T-cell (primary cell): ENCODE data around the gene SLC8A1. TPM values are rescaled to one million over a fixed set of nuclear protein-coding genes. Genes with fewer than 3 reads are reported as not detected.

Experiments
- ATAC-seq, 4 experiments: fragments of 200-7000 bp in 3 of 4; fragments of 150-1000 bp in 1 of 4; cut with Tn5 transposase; replicated peaks in 1 of 4; 1 replicate in 3 of 4; 2 replicates in 1 of 4; pipeline ENCODE4 v1.10.0; 2021; ENCODE audit warnings: moderate library complexity in 3 of 4, mild to moderate bottlenecking in 2 of 4, moderate number of reproducible peaks in 1 of 4
- CTCF ChIA-PET, 2 donors: fragments of 300-600 bp; sonication (Branson Sonifier 250); formaldehyde crosslinking; loops; one replicate each; lab custom pipeline; 2022; ENCODE audit warnings: antibody characterized with exemption in 2 of 2; lab: Charles Lee
- POLR2A ChIA-PET, 2 donors: fragments of 300-600 bp; sonication (Branson Sonifier 250); formaldehyde crosslinking; loops; one replicate each; lab custom pipeline; 2022; ENCODE audit warnings: antibody characterized with exemption in 2 of 2; lab: Charles Lee
- DNase-seq, 35 experiments: peaks; one replicate each; pipeline versions ENCODE4 v3.0.0 to v3.0.0-alpha.2; 2013 to 2023
- H3K27ac ChIP-seq: one replicate; pipeline ENCODE4 v1.5.1; 2013; ENCODE audit warnings: low read length
- H3K27me3 ChIP-seq, 2 experiments: replicated peaks in 1 of 2; 1 replicate in 1 of 2; 2 replicates in 1 of 2; pipeline versions ENCODE4 v1.6.1 to v1.7.0; 2013; ENCODE audit warnings: low read length in 1 of 2, mixed read lengths in 1 of 2; ENCODE audit not compliant: control insufficient read depth in 2 of 2, insufficient read depth in 2 of 2; ENCODE audit errors: extremely low read depth in 1 of 2
- H3K36me3 ChIP-seq, 2 donors: 1 replicate in 1 of 2; 2 replicates in 1 of 2; pipeline versions ENCODE4 v1.6.1 to v1.7.0; 2013; ENCODE audit warnings: low read length in 1 of 2; ENCODE audit not compliant: control insufficient read depth in 2 of 2, insufficient read depth in 1 of 2; ENCODE audit errors: extremely low read depth in 1 of 2
- H3K4me1 ChIP-seq, 2 experiments: 1 replicate in 1 of 2; 2 replicates in 1 of 2; pipeline versions ENCODE4 v1.6.1 to v1.7.0; 2013; ENCODE audit warnings: low read length in 2 of 2, mixed read lengths in 1 of 2; ENCODE audit not compliant: insufficient read depth in 2 of 2, control insufficient read depth in 1 of 2; ENCODE audit errors: extremely low read depth in 1 of 2
- H3K4me3 ChIP-seq, 2 donors: 1 replicate in 1 of 2; 2 replicates in 1 of 2; pipeline versions ENCODE4 v1.5.1 to v1.7.0; 2013; ENCODE audit warnings: mild to moderate bottlenecking in 2 of 2, low read length in 1 of 2, moderate library complexity in 1 of 2; ENCODE audit not compliant: control insufficient read depth in 1 of 2; ENCODE audit errors: extremely low read depth in 1 of 2
- H3K9me3 ChIP-seq: 2 replicates; pipeline ENCODE4 v1.7.0; 2013
- H3K27ac Mint-ChIP-seq, 2 donors: one replicate each; pipeline ENCODE4 v1.8.0; 2020 to 2021; ENCODE audit warnings: mild to moderate bottlenecking in 2 of 2, mixed read lengths in 2 of 2
- H3K27me3 Mint-ChIP-seq, 2 donors: one replicate each; pipeline ENCODE4 v1.8.0; 2021 to 2022; ENCODE audit warnings: mixed read lengths in 2 of 2
- H3K36me3 Mint-ChIP-seq: one replicate; pipeline ENCODE4 v1.8.0; 2021; ENCODE audit warnings: mixed read lengths
- H3K4me1 Mint-ChIP-seq, 3 donors: one replicate each; pipeline ENCODE4 v1.8.0; 2020 to 2022; ENCODE audit warnings: mixed read lengths in 3 of 3, mild to moderate bottlenecking in 1 of 3
- H3K4me3 Mint-ChIP-seq, 3 donors: one replicate each; pipeline ENCODE4 v1.8.0; 2020 to 2022; ENCODE audit warnings: mild to moderate bottlenecking in 3 of 3, mixed read lengths in 3 of 3, moderate library complexity in 3 of 3
- H3K9me3 Mint-ChIP-seq, 3 donors: one replicate each; pipeline ENCODE4 v1.8.0; 2020 to 2022; ENCODE audit warnings: mixed read lengths in 3 of 3
- WGBS: methylation state at CpG from one replicate; pipeline ENCODE4 v1.1.5; 2013; ENCODE audit warnings: missing lambda C conversion rate; ENCODE audit not compliant: insufficient coverage; 5-methylcytosine and 5-hydroxymethylcytosine counted together
- total RNA-seq, 35 experiments: library from RNA in 6 of 35; stranded (reverse) in 6 of 35; fragments of 120-200 nt in 1 of 35; gene quantifications; one replicate each; pipeline versions ENCODE4 v1.2.1 to v1.2.4 and lab custom pipeline; 2013 to 2026

The SLC8A1 gene
- total RNA-seq, 5 donors from 2014 or later (not counting 1 experiment from before 2014, with no cell fraction given): 0.09 to 0.35 (median 0.13) TPM

DNA sequence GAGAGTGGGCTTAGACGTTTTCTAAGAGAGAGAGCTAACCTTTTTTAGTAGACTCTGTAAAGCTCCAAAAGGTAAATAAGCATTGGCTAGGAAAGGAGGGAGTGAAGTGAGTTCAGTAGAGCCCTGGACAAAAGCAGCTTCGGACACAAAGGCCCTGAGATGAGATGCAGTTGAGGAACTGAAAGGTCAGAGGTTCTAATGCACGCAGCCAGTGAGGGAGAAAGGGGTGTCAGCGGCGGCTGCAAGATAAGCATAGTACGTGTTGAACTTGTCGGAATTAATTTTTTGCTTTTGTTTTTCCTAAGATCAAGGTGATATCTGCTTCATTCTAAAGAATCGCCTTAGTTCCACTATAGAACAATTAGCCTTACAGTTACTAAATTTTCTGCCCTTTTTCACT is 11.2 kb upstream of the SLC8A1 start:
- no peak overlapping the region for H3K27ac Mint-ChIP-seq
- Histone ChIP-seq H3K9me3 (no peaks in the 10 kb centered on the region), H3K4me1 (no peaks in the 10 kb centered on the region), H3K27me3 (no peaks in the 10 kb centered on the region), H3K27ac (no peak overlapping the region), H3K36me3 (no peaks in the 10 kb centered on the region), H3K4me3 (no peak overlapping the region)
- H3K36me3 Mint-ChIP-seq: no peaks in the 10 kb centered on the region
- H3K4me3 Mint-ChIP-seq: no peak overlapping the region
- POLR2A ChIA-PET: no interaction called here
- WGBS: 93% methylated on average over 5 of the region's 8 CpGs
- no peaks in the 10 kb centered on the region for H3K4me1 Mint-ChIP-seq
- ATAC-seq (no peak), DNase-seq (no peak)
- CTCF ChIA-PET: no interaction called here
- H3K27me3 Mint-ChIP-seq: peaks cover 0 to 2% of the 10 kb centered on the region in 2 donors
- H3K9me3 Mint-ChIP-seq: no peaks in the 10 kb centered on the region

DNA sequence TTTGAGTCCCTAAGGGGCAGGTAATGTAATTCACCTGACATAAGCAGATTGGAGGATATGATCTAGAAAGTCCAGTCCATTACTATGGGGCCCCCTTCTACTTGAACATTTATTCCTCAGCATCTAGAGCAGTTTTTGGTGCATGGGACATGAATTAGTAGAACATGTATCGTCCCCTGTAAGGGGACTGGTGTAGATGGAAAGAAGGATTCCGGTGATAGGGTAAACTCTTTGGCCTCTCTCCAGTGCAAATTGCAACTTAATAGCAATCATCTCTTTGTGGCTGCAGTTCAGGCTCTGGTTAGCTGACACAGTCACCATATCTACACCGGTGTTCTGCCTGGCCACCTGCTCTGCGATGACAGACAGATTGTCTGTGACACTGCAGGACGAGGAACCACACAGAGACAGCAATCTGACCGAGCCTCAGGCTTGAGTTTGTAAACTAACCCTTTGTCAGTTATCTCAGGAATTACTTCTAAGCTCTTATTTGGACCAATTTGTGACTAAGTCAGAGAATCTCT is 6.4 kb upstream of the SLC8A1 start:
- H3K4me3 Mint-ChIP-seq: no peak overlapping the region
- WGBS: 76% methylated on average over 3 of the region's 6 CpGs
- CTCF ChIA-PET: no interaction called here
- POLR2A ChIA-PET: no interaction called here
- ATAC-seq: no peak
- peaks cover 0 to 3% of the 10 kb centered on the region in 2 experiments for H3K27me3 ChIP-seq
- no peaks in the 10 kb centered on the region for H3K9me3 ChIP-seq
- H3K4me3 ChIP-seq: no peak overlapping the region
- no peak overlapping the region for H3K27ac Mint-ChIP-seq
- no peaks in the 10 kb centered on the region for H3K9me3 Mint-ChIP-seq
- H3K4me1 ChIP-seq: no peaks in the 10 kb centered on the region
- H3K4me1 Mint-ChIP-seq: no peaks in the 10 kb centered on the region
- DNase-seq: no peak
- H3K27me3 Mint-ChIP-seq: peaks cover 0 to 6% of the 10 kb centered on the region in 2 donors
- no peak overlapping the region for H3K27ac ChIP-seq
- no peaks in the 10 kb centered on the region for H3K36me3 ChIP-seq
- no peaks in the 10 kb centered on the region for H3K36me3 Mint-ChIP-seq

DNA sequence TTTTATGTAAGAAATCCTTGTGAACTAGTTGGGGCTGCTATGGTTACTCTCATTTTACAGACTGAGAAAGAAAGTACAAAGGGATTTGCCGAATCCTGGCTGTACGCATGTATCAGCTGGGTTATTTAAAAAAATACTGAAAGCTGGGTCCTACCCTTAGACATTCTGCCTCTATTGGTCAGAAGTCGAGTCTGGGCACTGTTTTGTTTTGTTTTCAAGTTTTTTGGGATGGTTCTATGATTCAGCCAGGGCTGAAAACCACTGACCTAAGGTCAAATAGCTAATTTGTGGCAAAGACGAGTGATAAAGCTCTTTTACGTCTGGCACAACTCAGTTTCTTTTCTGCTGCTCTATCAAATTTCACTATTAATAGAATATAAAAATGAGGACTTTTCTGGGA is 5.9 kb upstream of the SLC8A1 start:
- CTCF ChIA-PET: no interaction called here
- no peaks in the 10 kb centered on the region for H3K36me3 ChIP-seq
- no peaks in the 10 kb centered on the region for H3K4me1 ChIP-seq
- no peaks in the 10 kb centered on the region for H3K36me3 Mint-ChIP-seq
- POLR2A ChIA-PET: no interaction called here
- no peak overlapping the region for H3K27ac Mint-ChIP-seq
- no peak for ATAC-seq
- peaks cover 3 to 10% of the 10 kb centered on the region in 2 donors for H3K27me3 Mint-ChIP-seq
- no peak overlapping the region for H3K27ac ChIP-seq
- peaks cover 0 to under 1% (median 0%) of the 10 kb centered on the region in 3 donors for H3K4me1 Mint-ChIP-seq
- H3K9me3 Mint-ChIP-seq: no peaks in the 10 kb centered on the region
- WGBS: 68% methylated on average over 3 of the region's 5 CpGs
- H3K27me3 ChIP-seq: peaks cover 0 to 8% of the 10 kb centered on the region in 2 experiments
- no peak overlapping the region for H3K4me3 ChIP-seq
- no peak for DNase-seq
- H3K9me3 ChIP-seq: no peaks in the 10 kb centered on the region
- H3K4me3 Mint-ChIP-seq: no peak overlapping the region

DNA sequence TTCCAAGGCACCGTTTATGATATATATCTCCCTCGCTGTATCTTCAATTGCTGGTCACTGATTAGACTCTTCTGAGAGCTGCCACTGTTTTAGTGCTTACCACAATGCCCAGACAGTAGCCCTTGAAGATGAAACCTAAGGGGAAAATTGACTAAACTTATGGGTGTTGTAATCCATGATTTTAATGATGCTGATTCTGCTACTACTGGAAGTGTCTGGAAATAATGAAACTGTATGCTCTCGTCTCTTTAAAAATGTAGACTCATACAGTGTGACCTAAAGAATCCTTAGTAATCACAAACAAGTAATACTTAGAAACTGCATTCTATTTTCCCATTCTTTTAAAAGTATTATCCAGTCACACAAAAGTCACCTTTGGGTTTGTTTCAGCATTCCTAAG is 5.5 kb upstream of the SLC8A1 start:
- ATAC-seq: no peak
- no peaks in the 10 kb centered on the region for H3K36me3 Mint-ChIP-seq
- H3K4me3 Mint-ChIP-seq: no peak overlapping the region
- H3K9me3 Mint-ChIP-seq: no peaks in the 10 kb centered on the region
- H3K36me3 ChIP-seq: no peaks in the 10 kb centered on the region
- DNase-seq: no peak
- peaks cover 2 to 6% (median 4%) of the 10 kb centered on the region in 3 donors for H3K4me1 Mint-ChIP-seq
- H3K27me3 ChIP-seq: peaks cover 0 to 9% of the 10 kb centered on the region in 2 experiments
- H3K4me1 ChIP-seq: no peaks in the 10 kb centered on the region
- no peak overlapping the region for H3K4me3 ChIP-seq
- H3K27ac ChIP-seq: no peak overlapping the region
- ChIA-PET POLR2A (no interaction called here), CTCF (no interaction called here)
- no peak overlapping the region for H3K27ac Mint-ChIP-seq
- H3K9me3 ChIP-seq: no peaks in the 10 kb centered on the region
- H3K27me3 Mint-ChIP-seq: peaks cover 8 to 15% of the 10 kb centered on the region in 2 donors
- WGBS: 100% methylated on average over 1 of the region's 3 CpGs

DNA sequence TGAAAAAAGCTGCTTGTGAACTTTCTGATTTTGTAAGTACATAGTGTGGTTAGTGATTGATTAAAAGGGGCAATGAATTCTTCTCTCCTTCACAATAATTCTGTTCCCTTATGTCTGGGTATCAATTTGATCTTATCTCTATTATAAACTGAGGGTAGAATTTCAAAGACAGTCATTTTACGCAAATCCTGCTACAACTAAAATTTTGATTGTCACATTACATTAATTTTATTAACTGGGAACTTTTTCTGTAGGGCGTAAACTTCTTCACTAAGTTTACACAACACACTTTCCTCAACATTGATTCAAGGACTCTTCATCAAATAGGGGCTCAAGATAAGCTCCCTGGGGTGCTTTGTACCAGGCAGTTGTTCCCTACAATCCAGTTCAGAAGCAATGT is 5.0 kb upstream of the SLC8A1 start:
- Histone ChIP-seq H3K27me3 (peaks cover 0 to 12% of the 10 kb centered on the region in 2 experiments), H3K36me3 (no peaks in the 10 kb centered on the region), H3K4me1 (peaks cover 0 to 2% of the 10 kb centered on the region in 2 experiments), H3K9me3 (no peaks in the 10 kb centered on the region), H3K27ac (no peak overlapping the region), H3K4me3 (no peak overlapping the region)
- Mint-ChIP-seq H3K4me1 (peaks cover 4 to 8% (median 7%) of the 10 kb centered on the region in 3 donors), H3K36me3 (no peaks in the 10 kb centered on the region), H3K4me3 (no peak overlapping the region), H3K27ac (no peak overlapping the region), H3K9me3 (no peaks in the 10 kb centered on the region), H3K27me3 (peaks cover 10 to 17% of the 10 kb centered on the region in 2 donors)
- no peak for ATAC-seq
- POLR2A ChIA-PET: no interaction called here
- WGBS: 86% methylated on average over 1 of the region's 2 CpGs
- CTCF ChIA-PET: interaction anchor here in 1 of 2 donors (0.7 kb wide), 1 partner anchor 31 kb away, joined by 4 read pairs; no protein-coding TSS in a partner anchor
- DNase-seq: no peak

GRCh38 chr2:40455661-40456060 is 3.8 kb upstream of the SLC8A1 start:
- Histone ChIP-seq H3K4me1 (peaks cover 3 to 6% of the 10 kb centered on the region in 2 experiments), H3K9me3 (no peaks in the 10 kb centered on the region), H3K4me3 (no peak overlapping the region), H3K27me3 (peaks cover 0 to 20% of the 10 kb centered on the region in 2 experiments), H3K27ac (no peak overlapping the region), H3K36me3 (no peaks in the 10 kb centered on the region)
- ChIA-PET CTCF (no interaction called here), POLR2A (no interaction called here)
- Mint-ChIP-seq H3K9me3 (no peaks in the 10 kb centered on the region), H3K36me3 (no peaks in the 10 kb centered on the region), H3K27ac (no peak overlapping the region), H3K4me1 (peaks cover 9 to 19% (median 10%) of the 10 kb centered on the region in 3 donors), H3K4me3 (no peak overlapping the region), H3K27me3 (peaks cover 20 to 27% of the 10 kb centered on the region in 2 donors)
- ATAC-seq (no peak), DNase-seq (no peak)
- WGBS: 0% methylated on average over 1 of the region's 5 CpGs
